Liver (tissue), 9 donors: ENCODE measurements around the gene DFFB. TPM values are rescaled to one million over a fixed set of nuclear protein-coding genes. Genes with fewer than 3 reads are reported as not detected.

ENCODE experiments used
- DNase-seq: peaks from one replicate; pipeline ENCODE4 v3.0.0-alpha.2; 2017; ENCODE audit warnings: low spot score
- H3K27ac ChIP-seq, 2 donors: one replicate each; pipeline ENCODE4 v1.7.0; 2013; ENCODE audit warnings: inconsistent platforms in 2 of 2, low read length in 2 of 2, control low read depth in 1 of 2, low read depth in 1 of 2, mild to moderate bottlenecking in 1 of 2
- H3K27me3 ChIP-seq, 4 donors: one replicate each; pipeline versions ENCODE4 v1.6.1 to v1.7.0; 2013; ENCODE audit warnings: low read length in 3 of 4, inconsistent platforms in 1 of 4, mild to moderate bottlenecking in 1 of 4, moderate library complexity in 1 of 4; ENCODE audit not compliant: control insufficient read depth in 4 of 4, insufficient read depth in 4 of 4
- H3K36me3 ChIP-seq, 4 donors: one replicate each; pipeline versions ENCODE4 v1.6.1 to v1.7.0; 2013; ENCODE audit warnings: low read length in 3 of 4, mild to moderate bottlenecking in 3 of 4, low read depth in 1 of 4, moderate library complexity in 1 of 4; ENCODE audit not compliant: control insufficient read depth in 4 of 4, insufficient read depth in 3 of 4
- H3K4me1 ChIP-seq, 4 donors: one replicate each; pipeline versions ENCODE4 v1.6.1 to v1.7.0; 2013; ENCODE audit warnings: low read length in 3 of 4, mild to moderate bottlenecking in 3 of 4, moderate library complexity in 1 of 4; ENCODE audit not compliant: control insufficient read depth in 4 of 4, insufficient read depth in 4 of 4
- H3K4me3 ChIP-seq, 3 donors: one replicate each; pipeline versions ENCODE4 v1.6.1 to v1.7.0; 2013; ENCODE audit warnings: low read length in 3 of 3, control low read depth in 1 of 3, low read depth in 1 of 3, mild to moderate bottlenecking in 1 of 3
- H3K9ac ChIP-seq, 2 donors: one replicate each; pipeline ENCODE4 v1.7.0; 2013; ENCODE audit warnings: low read length in 2 of 2, mild to moderate bottlenecking in 2 of 2, moderate library complexity in 2 of 2, control low read depth in 1 of 2, low read depth in 1 of 2
- H3K9me3 ChIP-seq, 4 donors: one replicate each; pipeline versions ENCODE4 v1.6.1 to v1.7.0; 2013; ENCODE audit warnings: low read length in 3 of 4; ENCODE audit not compliant: control insufficient read depth in 4 of 4
- CTCF ChIP-seq: fragments of 150-350 bp; IDR thresholded peaks from 2 replicates; pipeline ENCODE4 v1.5.1; 2017; ENCODE audit warnings: improper control_type of control experiment, low read depth, low read length; ENCODE audit not compliant: missing input control
- EGR1 ChIP-seq, 2 donors: IDR thresholded peaks; 2 replicates each; pipeline ENCODE4 v1.6.1; 2016 to 2018; ENCODE audit warnings: antibody characterized with exemption in 2 of 2, low read depth in 2 of 2
- FOXA2 ChIP-seq: IDR thresholded peaks from 2 replicates; pipeline ENCODE4 v1.6.1; 2016; ENCODE audit warnings: antibody characterized with exemption
- GABPA ChIP-seq, 2 donors: IDR thresholded peaks in 1 of 2; conservative IDR thresholded peaks in 1 of 2; 2 replicates each; pipeline ENCODE4 v1.6.1; 2016; ENCODE audit warnings: antibody characterized with exemption in 2 of 2, mild to moderate bottlenecking in 1 of 2, moderate library complexity in 1 of 2
- HNF4A ChIP-seq, 2 donors: conservative IDR thresholded peaks; 2 replicates each; pipeline ENCODE4 v1.6.1; 2016; ENCODE audit warnings: antibody characterized with exemption in 2 of 2, mild to moderate bottlenecking in 2 of 2
- HNF4G ChIP-seq: IDR thresholded peaks from 2 replicates; pipeline ENCODE4 v1.6.1; 2016; ENCODE audit warnings: antibody characterized with exemption
- MAX ChIP-seq: IDR thresholded peaks from 2 replicates; pipeline ENCODE4 v1.6.1; 2016; ENCODE audit warnings: antibody characterized with exemption
- NR2F2 ChIP-seq: IDR thresholded peaks from 2 replicates; pipeline ENCODE4 v1.6.1; 2016; ENCODE audit warnings: antibody characterized with exemption
- RAD21 ChIP-seq, 2 donors: IDR thresholded peaks; 2 replicates each; pipeline ENCODE4 v1.6.1; 2016; ENCODE audit warnings: antibody characterized with exemption in 2 of 2, mild to moderate bottlenecking in 2 of 2
- REST ChIP-seq: IDR thresholded peaks from 2 replicates; pipeline ENCODE4 v1.6.1; 2016; ENCODE audit warnings: antibody characterized with exemption, mild to moderate bottlenecking
- RXRA ChIP-seq, 2 donors: IDR thresholded peaks; 2 replicates each; pipeline ENCODE4 v1.6.1; 2017 to 2018; ENCODE audit warnings: antibody characterized with exemption in 2 of 2, mild to moderate bottlenecking in 1 of 2
- SP1 ChIP-seq: IDR thresholded peaks from 2 replicates; pipeline ENCODE4 v1.6.1; 2018; ENCODE audit warnings: antibody characterized with exemption, mild to moderate bottlenecking
- YY1 ChIP-seq: IDR thresholded peaks from 2 replicates; pipeline ENCODE4 v1.6.1; 2016; ENCODE audit warnings: antibody characterized with exemption, mild to moderate bottlenecking
- WGBS: extraction: QIAGEN DNeasy Blood & Tissue Kit; methylation state at CpG from one replicate; pipeline ENCODE4 v1.1.7; 2013; 5-methylcytosine and 5-hydroxymethylcytosine counted together
- polyA plus RNA-seq, 2 donors: library from polyadenylated mRNA; stranded (reverse) in 1 of 2; unstranded in 1 of 2; fragments of 200-250 nt in 1 of 2; fragments of >200 nt in 1 of 2; fragmentation: Nextera tagmentation in 1 of 2; extraction: Ambion mirVana in 1 of 2; gene quantifications; one replicate each; pipeline versions ENCODE4 v1.2.1 to v1.2.3, GENCODE V29; 2013 to 2015
- total RNA-seq, 2 donors: library from RNA; depleted of rRNA; stranded (reverse); fragments of >200 nt; gene quantifications; one replicate each; pipeline ENCODE4 v1.2.3, GENCODE V29; 2014
- TF ChIP-seq, protein P1 (sequence below): IDR thresholded peaks from 2 replicates; pipeline ENCODE4 v1.6.1; 2016; ENCODE audit warnings: antibody characterized with exemption
- donor health status: healthy.
- donor health status: healthy.
- donor health status: healthy.
- donor health status: healthy.
- donor health status: healthy.

The DFFB gene
- total and polyA plus RNA-seq, 4 donors: 0.92 to 6.1 (median 2.9) TPM

DNA sequence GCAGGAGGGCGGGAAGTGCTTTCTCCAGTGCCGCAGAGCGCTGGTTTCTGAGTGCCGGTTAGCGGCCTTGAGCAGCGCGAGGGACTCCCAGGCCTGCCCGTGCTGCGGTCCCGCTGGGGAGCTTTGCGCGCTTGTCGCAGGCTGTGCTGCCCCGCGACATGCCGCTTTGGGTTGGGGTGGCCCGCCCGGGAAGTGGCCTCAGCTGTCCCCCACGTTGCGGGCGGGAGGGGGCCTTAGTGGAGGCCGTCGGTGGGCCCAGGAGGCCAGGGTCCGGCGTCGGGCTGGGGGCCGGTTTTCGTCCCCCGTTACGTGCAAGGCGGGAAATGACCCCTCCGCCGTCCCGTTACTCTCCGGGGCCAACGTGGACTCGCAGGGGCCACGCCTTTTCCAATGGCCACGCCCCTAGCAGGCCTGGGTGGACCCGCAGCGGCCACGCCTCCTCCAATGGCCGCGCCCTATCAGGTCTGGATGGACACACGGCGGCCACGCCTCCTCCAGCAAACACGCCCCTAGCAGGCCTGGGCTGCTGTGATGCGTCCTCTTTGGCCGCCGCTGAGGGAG, 43.8 kb downstream of the DFFB start:
- DNase-seq: peak; percentile 97
- peak overlapping the region; percentile 59 to 81 (median 72) for H3K4me3 ChIP-seq

DNA sequence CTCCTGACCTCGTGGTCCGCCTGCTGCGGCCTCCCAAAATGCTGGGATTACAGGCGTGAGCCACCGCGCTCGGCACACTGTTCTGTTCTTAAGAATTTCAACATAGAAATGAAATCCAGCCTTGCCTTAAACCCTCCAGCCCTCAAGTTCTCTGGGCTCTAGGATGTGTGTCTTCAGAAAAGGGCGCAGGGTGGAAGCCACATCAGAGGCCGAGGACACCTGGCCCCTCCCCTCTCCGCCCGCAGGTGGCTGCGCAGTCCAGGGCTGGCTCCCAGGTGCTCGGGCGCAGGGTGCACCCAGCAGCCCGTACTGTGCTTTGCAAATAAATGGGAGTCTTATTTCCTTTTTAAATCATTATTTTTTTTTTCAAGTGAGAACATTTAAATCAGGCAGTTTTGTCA, 44.8 kb downstream of the DFFB start:
- Histone ChIP-seq H3K9me3 (no peaks in the 10 kb centered on the region), H3K27ac (peak overlapping the region in 1 of 2 donors; percentile 36)
- no peak for DNase-seq

More for the DNA sequence above, 43.8 kb downstream of the DFFB start:
- WGBS: under 1% methylated on average over 51 of the region's 51 CpGs
- Histone ChIP-seq H3K27ac (peak overlapping the region; percentile 98), H3K9me3 (no peaks in the 10 kb centered on the region), H3K27me3 (no peaks in the 10 kb centered on the region), H3K9ac (peak overlapping the region; percentile 41 to 66), H3K36me3 (no peaks in the 10 kb centered on the region), H3K4me1 (peaks cover 11 to 36% (median 31%) of the 10 kb centered on the region in 4 donors)
- TF ChIP-seq RXRA (IDR thresholded peaks at IDR 0.05): no peak
- TF ChIP-seq SP1: peak; percentile 67
- TF ChIP-seq YY1: peak; percentile 1
- TF ChIP-seq REST: peak; percentile 29
- peak in 1 of 2 donors; percentile 13 for TF ChIP-seq HNF4A (conservative IDR thresholded peaks at IDR 0.05)
- TF ChIP-seq GABPA (IDR thresholded peaks at IDR 0.05 in 1 of 2, conservative IDR thresholded peaks at IDR 0.05 in 1 of 2): no peak
- peak; percentile 27 for TF ChIP-seq MAX

More for the DNA sequence above, 44.8 kb downstream of the DFFB start:
- Histone ChIP-seq H3K4me3 (no peak overlapping the region), H3K27me3 (no peaks in the 10 kb centered on the region), H3K36me3 (no peaks in the 10 kb centered on the region), H3K9ac (no peak overlapping the region), H3K4me1 (peaks cover 11 to 36% (median 31%) of the 10 kb centered on the region in 4 donors)
- no peak for TF ChIP-seq NR2F2
- no peak for TF ChIP-seq EGR1 (IDR thresholded peaks at IDR 0.05; ENCODE audit: low read depth in 2 of 2)
- TF ChIP-seq, protein P1, sequence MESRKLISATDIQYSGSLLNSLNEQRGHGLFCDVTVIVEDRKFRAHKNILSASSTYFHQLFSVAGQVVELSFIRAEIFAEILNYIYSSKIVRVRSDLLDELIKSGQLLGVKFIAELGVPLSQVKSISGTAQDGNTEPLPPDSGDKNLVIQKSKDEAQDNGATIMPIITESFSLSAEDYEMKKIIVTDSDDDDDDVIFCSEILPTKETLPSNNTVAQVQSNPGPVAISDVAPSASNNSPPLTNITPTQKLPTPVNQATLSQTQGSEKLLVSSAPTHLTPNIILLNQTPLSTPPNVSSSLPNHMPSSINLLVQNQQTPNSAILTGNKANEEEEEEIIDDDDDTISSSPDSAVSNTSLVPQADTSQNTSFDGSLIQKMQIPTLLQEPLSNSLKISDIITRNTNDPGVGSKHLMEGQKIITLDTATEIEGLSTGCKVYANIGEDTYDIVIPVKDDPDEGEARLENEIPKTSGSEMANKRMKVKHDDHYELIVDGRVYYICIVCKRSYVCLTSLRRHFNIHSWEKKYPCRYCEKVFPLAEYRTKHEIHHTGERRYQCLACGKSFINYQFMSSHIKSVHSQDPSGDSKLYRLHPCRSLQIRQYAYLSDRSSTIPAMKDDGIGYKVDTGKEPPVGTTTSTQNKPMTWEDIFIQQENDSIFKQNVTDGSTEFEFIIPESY: no peak
- TF ChIP-seq CTCF: no peak
- no peak for TF ChIP-seq RAD21 (IDR thresholded peaks at IDR 0.05)
- no peak for TF ChIP-seq GABPA (IDR thresholded peaks at IDR 0.05 in 1 of 2, conservative IDR thresholded peaks at IDR 0.05 in 1 of 2)
- no peak for TF ChIP-seq FOXA2
- no peak for TF ChIP-seq HNF4G
- WGBS: 95% methylated on average over 15 of the region's 15 CpGs
